ENCODE results near the gene CIZ1.

- TF ChIP-seq POLR2A (IDR thresholded peaks at IDR 0.05; ENCODE audit: low read length) (no peak), CTCF (IDR thresholded peaks at IDR 0.05) (no peak), HDAC2 (IDR thresholded peaks at IDR 0.05) (no peak), FOSB (CRISPR knock-in tag; IDR thresholded peaks at IDR 0.05) (no peak), PBX3 (IDR thresholded peaks at IDR 0.05) (no peak)
Measured at GRCh38 chr9:128231638-128232527, 40.5 kb upstream of the CIZ1 start.
